ENCODE data around the gene POLE.

The POLE gene

DNA sequence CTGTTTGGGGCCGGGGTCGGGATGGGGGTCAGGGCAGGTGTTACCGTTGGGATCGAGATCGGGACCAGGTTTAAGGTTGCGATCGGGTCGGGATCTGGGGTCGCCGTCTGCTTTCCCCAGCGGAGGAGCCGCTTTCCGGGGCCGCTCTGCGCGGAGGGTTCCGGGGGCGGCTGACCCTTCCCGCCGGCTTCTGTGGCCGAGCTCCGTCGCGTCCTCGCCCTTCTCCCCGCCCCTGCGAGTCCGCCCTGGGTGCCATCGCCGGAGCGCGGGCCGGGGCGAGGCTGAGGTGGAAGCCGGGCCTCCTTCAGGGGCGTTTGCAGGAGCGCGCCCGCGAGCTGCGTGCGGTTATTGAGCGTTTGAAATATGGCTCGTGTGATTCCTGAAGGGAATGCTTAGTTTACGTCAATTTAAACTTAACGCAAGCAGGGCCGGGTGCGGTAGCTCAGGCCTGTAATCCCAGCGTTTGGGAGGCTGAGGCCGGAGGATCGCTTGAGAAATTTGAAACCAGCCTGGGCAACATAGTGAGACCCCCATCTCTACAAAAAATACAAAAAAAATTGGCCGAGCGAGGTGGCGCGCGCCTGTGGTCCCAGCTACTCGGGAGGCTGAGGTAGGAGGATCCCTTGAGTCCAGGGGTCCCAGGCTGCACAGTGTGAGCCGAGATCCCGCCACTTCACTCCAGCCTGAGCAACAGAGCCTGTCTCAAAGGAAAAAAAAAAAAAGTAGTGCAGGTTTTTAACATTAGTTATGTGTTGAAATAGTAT, 24.1 kb upstream of the POLE start (continued):
- TF ChIP-seq, protein P1, sequence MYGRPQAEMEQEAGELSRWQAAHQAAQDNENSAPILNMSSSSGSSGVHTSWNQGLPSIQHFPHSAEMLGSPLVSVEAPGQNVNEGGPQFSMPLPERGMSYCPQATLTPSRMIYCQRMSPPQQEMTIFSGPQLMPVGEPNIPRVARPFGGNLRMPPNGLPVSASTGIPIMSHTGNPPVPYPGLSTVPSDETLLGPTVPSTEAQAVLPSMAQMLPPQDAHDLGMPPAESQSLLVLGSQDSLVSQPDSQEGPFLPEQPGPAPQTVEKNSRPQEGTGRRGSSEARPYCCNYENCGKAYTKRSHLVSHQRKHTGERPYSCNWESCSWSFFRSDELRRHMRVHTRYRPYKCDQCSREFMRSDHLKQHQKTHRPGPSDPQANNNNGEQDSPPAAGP (tag by site-specific recombination; IDR thresholded peaks at IDR 0.05), result no peak
- no peak for TF ChIP-seq ZNF548 (tag by site-specific recombination; IDR thresholded peaks at IDR 0.05)
- TF ChIP-seq ZNF366 (tag by site-specific recombination; conservative IDR thresholded peaks at IDR 0.05), result no peak
- TF ChIP-seq, protein P2, sequence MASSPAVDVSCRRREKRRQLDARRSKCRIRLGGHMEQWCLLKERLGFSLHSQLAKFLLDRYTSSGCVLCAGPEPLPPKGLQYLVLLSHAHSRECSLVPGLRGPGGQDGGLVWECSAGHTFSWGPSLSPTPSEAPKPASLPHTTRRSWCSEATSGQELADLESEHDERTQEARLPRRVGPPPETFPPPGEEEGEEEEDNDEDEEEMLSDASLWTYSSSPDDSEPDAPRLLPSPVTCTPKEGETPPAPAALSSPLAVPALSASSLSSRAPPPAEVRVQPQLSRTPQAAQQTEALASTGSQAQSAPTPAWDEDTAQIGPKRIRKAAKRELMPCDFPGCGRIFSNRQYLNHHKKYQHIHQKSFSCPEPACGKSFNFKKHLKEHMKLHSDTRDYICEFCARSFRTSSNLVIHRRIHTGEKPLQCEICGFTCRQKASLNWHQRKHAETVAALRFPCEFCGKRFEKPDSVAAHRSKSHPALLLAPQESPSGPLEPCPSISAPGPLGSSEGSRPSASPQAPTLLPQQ (tag by site-specific recombination; IDR thresholded peaks at IDR 0.05), result no peak
- TF ChIP-seq ZNF747 (tag by site-specific recombination; IDR thresholded peaks at IDR 0.05), result no peak
- no peak for TF ChIP-seq SALL2 (tag by site-specific recombination; IDR thresholded peaks at IDR 0.05; ENCODE audit: borderline replicate concordance)
- no peak for TF ChIP-seq ZNF302 (tag by site-specific recombination; IDR thresholded peaks at IDR 0.05; ENCODE audit: low read depth)
- no peak for TF ChIP-seq ZNF175 (tag by site-specific recombination; IDR thresholded peaks at IDR 0.05)
- TF ChIP-seq ZNF292 (tag by site-specific recombination; IDR thresholded peaks at IDR 0.05; ENCODE audit: borderline replicate concordance, low read depth), result no peak
- no peak for TF ChIP-seq ZNF132 (tag by site-specific recombination; IDR thresholded peaks at IDR 0.05; ENCODE audit: borderline replicate concordance)
- no peak for TF ChIP-seq ZNF354C (tag by site-specific recombination; IDR thresholded peaks at IDR 0.05; ENCODE audit: borderline replicate concordance, low read depth)
- TF ChIP-seq ZNF549 (tag by site-specific recombination; IDR thresholded peaks at IDR 0.05), result no peak
- no peak for TF ChIP-seq PRDM1 (tag by site-specific recombination; IDR thresholded peaks at IDR 0.05)
- TF ChIP-seq, protein P3, sequence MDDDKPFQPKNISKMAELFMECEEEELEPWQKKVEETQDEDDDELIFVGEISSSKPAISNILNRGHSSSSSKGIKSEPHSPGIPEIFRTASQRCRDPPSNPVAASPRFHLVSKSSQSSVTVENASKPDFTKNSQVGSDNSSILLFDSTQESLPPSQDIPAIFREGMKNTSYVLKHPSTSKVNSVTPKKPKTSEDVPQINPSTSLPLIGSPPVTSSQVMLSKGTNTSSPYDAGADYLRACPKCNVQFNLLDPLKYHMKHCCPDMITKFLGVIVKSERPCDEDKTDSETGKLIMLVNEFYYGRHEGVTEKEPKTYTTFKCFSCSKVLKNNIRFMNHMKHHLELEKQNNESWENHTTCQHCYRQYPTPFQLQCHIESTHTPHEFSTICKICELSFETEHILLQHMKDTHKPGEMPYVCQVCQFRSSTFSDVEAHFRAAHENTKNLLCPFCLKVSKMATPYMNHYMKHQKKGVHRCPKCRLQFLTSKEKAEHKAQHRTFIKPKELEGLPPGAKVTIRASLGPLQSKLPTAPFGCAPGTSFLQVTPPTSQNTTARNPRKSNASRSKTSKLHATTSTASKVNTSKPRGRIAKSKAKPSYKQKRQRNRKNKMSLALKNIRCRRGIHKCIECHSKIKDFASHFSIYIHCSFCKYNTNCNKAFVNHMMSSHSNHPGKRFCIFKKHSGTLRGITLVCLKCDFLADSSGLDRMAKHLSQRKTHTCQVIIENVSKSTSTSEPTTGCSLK (tag by site-specific recombination; IDR thresholded peaks at IDR 0.05), result no peak
- no peak for TF ChIP-seq ZNF341 (tag by site-specific recombination; IDR thresholded peaks at IDR 0.05; ENCODE audit: low read depth)
- TF ChIP-seq ZNF221 (tag by site-specific recombination; IDR thresholded peaks at IDR 0.05; ENCODE audit: borderline replicate concordance), result no peak
- TF ChIP-seq, protein P4, sequence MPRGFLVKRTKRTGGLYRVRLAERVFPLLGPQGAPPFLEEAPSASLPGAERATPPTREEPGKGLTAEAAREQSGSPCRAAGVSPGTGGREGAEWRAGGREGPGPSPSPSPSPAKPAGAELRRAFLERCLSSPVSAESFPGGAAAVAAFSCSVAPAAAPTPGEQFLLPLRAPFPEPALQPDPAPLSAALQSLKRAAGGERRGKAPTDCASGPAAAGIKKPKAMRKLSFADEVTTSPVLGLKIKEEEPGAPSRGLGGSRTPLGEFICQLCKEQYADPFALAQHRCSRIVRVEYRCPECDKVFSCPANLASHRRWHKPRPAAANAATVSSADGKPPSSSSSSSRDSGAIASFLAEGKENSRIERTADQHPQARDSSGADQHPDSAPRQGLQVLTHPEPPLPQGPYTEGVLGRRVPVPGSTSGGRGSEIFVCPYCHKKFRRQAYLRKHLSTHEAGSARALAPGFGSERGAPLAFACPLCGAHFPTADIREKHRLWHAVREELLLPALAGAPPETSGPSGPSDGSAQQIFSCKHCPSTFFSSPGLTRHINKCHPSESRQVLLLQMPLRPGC (tag by site-specific recombination; IDR thresholded peaks at IDR 0.05), result no peak
- no peak for TF ChIP-seq ZSCAN23 (tag by site-specific recombination; IDR thresholded peaks at IDR 0.05)
- no peak for TF ChIP-seq ZSCAN16 (tag by site-specific recombination; IDR thresholded peaks at IDR 0.05)
- TF ChIP-seq RBAK (tag by site-specific recombination; IDR thresholded peaks at IDR 0.05), result no peak
- no peak for TF ChIP-seq ZNF670 (tag by site-specific recombination; IDR thresholded peaks at IDR 0.05; ENCODE audit: low read depth)
- TF ChIP-seq ZFP37 (tag by site-specific recombination; IDR thresholded peaks at IDR 0.05), result no peak
- no peak for TF ChIP-seq ZNF184 (tag by site-specific recombination; IDR thresholded peaks at IDR 0.05)
- no peak for TF ChIP-seq TCF7L2 (IDR thresholded peaks at IDR 0.05; ENCODE audit: borderline replicate concordance, low read depth, low read length)
- TF ChIP-seq ZFP69B (tag by site-specific recombination; IDR thresholded peaks at IDR 0.05), result no peak
- no peak for TF ChIP-seq BCL11A (tag by site-specific recombination; IDR thresholded peaks at IDR 0.05; ENCODE audit: low read depth)
- TF ChIP-seq, protein P5, sequence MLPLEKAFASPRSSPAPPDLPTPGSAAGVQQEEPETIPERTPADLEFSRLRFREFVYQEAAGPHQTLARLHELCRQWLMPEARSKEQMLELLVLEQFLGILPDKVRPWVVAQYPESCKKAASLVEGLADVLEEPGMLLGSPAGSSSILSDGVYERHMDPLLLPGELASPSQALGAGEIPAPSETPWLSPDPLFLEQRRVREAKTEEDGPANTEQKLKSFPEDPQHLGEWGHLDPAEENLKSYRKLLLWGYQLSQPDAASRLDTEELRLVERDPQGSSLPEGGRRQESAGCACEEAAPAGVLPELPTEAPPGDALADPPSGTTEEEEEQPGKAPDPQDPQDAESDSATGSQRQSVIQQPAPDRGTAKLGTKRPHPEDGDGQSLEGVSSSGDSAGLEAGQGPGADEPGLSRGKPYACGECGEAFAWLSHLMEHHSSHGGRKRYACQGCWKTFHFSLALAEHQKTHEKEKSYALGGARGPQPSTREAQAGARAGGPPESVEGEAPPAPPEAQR (tag by site-specific recombination; IDR thresholded peaks at IDR 0.05), result no peak
- no peak for TF ChIP-seq TRIM28 (IDR thresholded peaks at IDR 0.05; ENCODE audit: borderline replicate concordance, low read length)
- TF ChIP-seq ZNF121 (tag by site-specific recombination; IDR thresholded peaks at IDR 0.05), result peak; percentile 100
- no peak for TF ChIP-seq ZNF626 (tag by site-specific recombination; IDR thresholded peaks at IDR 0.05)
- no peak for TF ChIP-seq MZF1 (tag by site-specific recombination; IDR thresholded peaks at IDR 0.05; ENCODE audit: borderline replicate concordance)
- TF ChIP-seq, protein P6, sequence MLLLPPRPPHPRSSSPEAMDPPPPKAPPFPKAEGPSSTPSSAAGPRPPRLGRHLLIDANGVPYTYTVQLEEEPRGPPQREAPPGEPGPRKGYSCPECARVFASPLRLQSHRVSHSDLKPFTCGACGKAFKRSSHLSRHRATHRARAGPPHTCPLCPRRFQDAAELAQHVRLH (tag by site-specific recombination; IDR thresholded peaks at IDR 0.05), result no peak

Data from HEK293 (cell line).